GM12872 (cell line): ENCODE measurements around the gene FANCG.

Experiments used
- CTCF ChIP-seq: IDR thresholded peaks from 3 replicates; pipeline ENCODE4 v1.5.1; 2011; ENCODE audit warnings: low read depth, mild to moderate bottlenecking, low read length, moderate library complexity; ENCODE audit not compliant: insufficient read depth

FANCG gene

GRCh38 chr9:35035851-35036701, 43.7 kb downstream of the FANCG start:
- TF ChIP-seq CTCF: no peak

GRCh38 chr9:35033101-35033500, 46.6 kb downstream of the FANCG start:
- no peak for TF ChIP-seq CTCF

- no peak for TF ChIP-seq CTCF
Observed at GRCh38 chr9:35029852-35030251, 49.9 kb downstream of the FANCG start.

- no peak for TF ChIP-seq CTCF
Observed at GRCh38 chr9:35029241-35029640, 50.5 kb downstream of the FANCG start.

- no peak for TF ChIP-seq CTCF
Observed at GRCh38 chr9:35028341-35028740, 51.4 kb downstream of the FANCG start.

GRCh38 chr9:35027860-35028259, 51.9 kb downstream of the FANCG start:
- TF ChIP-seq CTCF: no peak

GRCh38 chr9:35027374-35027773, 52.4 kb downstream of the FANCG start:
- TF ChIP-seq CTCF: no peak
